ENCODE measurements around the gene TMEM182. TPM values are rescaled to one million over a fixed set of nuclear protein-coding genes. Genes with fewer than 3 reads are reported as not detected.

Gene TMEM182
- total RNA-seq, 1 experiment from 2014 or later, result 5.3 TPM

DNA sequence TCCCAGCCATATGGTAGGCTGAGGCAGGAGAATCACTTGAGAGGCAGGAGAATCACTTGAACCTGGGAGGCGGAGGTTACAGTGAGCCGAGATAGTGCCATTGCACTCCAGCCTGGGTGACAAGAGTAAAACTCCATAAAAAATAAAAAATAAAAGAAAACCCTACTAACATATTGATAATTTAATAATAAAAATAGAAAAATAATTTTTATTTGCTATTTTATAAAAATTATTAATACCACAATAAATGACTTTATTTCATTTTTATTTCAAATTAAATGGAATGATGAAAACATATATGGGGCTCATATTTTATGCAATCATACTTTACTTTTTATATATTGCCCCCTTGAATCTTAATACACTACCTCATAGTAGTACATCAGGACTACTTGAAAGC lies 20.4 kb downstream of the TMEM182 start:
- no peak overlapping the region for H3K4me3 Mint-ChIP-seq (ENCODE audit: unreplicated experiment)
- CTCF ChIA-PET, result interaction anchor here (1.1 to 3.7 kb wide), 4 partner anchors 22 to 28 kb away, joined by 3 to 23 read pairs (median 11); no protein-coding TSS in a partner anchor
- intact Hi-C loops (cut with micrococcal nuclease), result no loop called here
- H3K4me1 Mint-ChIP-seq (ENCODE audit: insufficient read depth, unreplicated experiment), result no peaks in the 10 kb centered on the region
- no peak for DNase-seq (ENCODE audit: unreplicated experiment)
- no peak overlapping the region for H3K27ac Mint-ChIP-seq (ENCODE audit: low read depth, unreplicated experiment)
- H3K9me3 Mint-ChIP-seq (ENCODE audit: unreplicated experiment), result peaks cover 7% of the 10 kb centered on the region
- no TSS peak for BruUV-seq (replicated peaks)
- POLR2A ChIA-PET, result interaction anchor here (0.6 kb wide), 1 partner anchor 351 kb away, joined by 3 read pairs; no protein-coding TSS in a partner anchor
- no peaks in the 10 kb centered on the region for H3K36me3 Mint-ChIP-seq (ENCODE audit: insufficient read depth, unreplicated experiment)
- no peaks in the 10 kb centered on the region for H3K27me3 Mint-ChIP-seq (ENCODE audit: insufficient read depth, unreplicated experiment)
- TF ChIP-seq, protein P1, sequence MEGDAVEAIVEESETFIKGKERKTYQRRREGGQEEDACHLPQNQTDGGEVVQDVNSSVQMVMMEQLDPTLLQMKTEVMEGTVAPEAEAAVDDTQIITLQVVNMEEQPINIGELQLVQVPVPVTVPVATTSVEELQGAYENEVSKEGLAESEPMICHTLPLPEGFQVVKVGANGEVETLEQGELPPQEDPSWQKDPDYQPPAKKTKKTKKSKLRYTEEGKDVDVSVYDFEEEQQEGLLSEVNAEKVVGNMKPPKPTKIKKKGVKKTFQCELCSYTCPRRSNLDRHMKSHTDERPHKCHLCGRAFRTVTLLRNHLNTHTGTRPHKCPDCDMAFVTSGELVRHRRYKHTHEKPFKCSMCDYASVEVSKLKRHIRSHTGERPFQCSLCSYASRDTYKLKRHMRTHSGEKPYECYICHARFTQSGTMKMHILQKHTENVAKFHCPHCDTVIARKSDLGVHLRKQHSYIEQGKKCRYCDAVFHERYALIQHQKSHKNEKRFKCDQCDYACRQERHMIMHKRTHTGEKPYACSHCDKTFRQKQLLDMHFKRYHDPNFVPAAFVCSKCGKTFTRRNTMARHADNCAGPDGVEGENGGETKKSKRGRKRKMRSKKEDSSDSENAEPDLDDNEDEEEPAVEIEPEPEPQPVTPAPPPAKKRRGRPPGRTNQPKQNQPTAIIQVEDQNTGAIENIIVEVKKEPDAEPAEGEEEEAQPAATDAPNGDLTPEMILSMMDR (IDR thresholded peaks at IDR 0.05; ENCODE audit: unreplicated experiment), result no peak

- Mint-ChIP-seq H3K27me3 (ENCODE audit: insufficient read depth, unreplicated experiment) (no peaks in the 10 kb centered on the region), H3K36me3 (ENCODE audit: insufficient read depth, unreplicated experiment) (no peaks in the 10 kb centered on the region), H3K9me3 (ENCODE audit: unreplicated experiment) (peaks cover 7% of the 10 kb centered on the region), H3K27ac (ENCODE audit: low read depth, unreplicated experiment) (no peak overlapping the region), H3K4me3 (ENCODE audit: unreplicated experiment) (no peak overlapping the region), H3K4me1 (ENCODE audit: insufficient read depth, unreplicated experiment) (no peaks in the 10 kb centered on the region)
- DNase-seq (ENCODE audit: unreplicated experiment), result no peak
- TF ChIP-seq, protein P1 (IDR thresholded peaks at IDR 0.05; ENCODE audit: unreplicated experiment), result no peak
- BruUV-seq (replicated peaks), result no TSS peak
- ChIA-PET POLR2A (interaction anchor here (0.6 kb wide), 1 partner anchor 352 kb away, joined by 3 read pairs; no protein-coding TSS in a partner anchor), CTCF (interaction anchor here (0.6 to 3.7 kb wide), 5 partner anchors 21 to 167 kb away, joined by 3 to 23 read pairs (median 4); no protein-coding TSS in a partner anchor)
- intact Hi-C loops (cut with micrococcal nuclease), result no loop called here
Observed at GRCh38 chr2:102782933-102783332, 21.1 kb downstream of the TMEM182 start.

DNA sequence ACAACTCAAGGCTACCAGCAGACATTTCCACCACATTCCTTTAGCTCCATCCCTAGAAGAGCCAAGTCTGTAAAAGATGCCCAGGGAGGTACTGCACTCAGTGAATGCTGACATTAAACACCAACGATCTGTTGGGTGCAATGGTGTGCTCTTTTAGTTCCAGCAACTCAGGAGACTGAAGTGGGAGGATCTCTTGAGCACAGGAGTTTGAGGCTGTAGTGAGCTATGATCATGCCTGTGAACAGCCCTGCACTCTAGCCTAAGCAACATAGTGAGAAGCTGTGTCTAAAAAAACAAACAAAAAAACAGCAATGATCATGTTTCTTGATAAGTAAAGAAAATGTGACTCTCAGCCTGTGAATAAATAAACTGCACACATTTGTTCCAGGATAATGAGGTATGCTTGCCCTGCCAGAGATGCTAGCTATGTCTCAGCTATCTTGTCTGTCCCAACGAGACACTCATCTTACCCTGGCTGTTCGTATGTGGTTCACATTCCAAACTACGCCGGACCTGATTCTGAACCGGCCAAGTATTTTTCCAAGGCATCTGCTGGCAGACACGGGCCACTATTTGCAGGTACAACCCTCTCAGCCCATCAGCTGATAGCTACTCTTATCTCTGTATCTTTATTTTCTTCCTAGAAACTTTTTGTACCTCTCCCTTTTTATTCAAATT lies 21.8 kb downstream of the TMEM182 start:
- TF ChIP-seq, protein P1 (IDR thresholded peaks at IDR 0.05; ENCODE audit: unreplicated experiment), result no peak
- no peaks in the 10 kb centered on the region for H3K27me3 Mint-ChIP-seq (ENCODE audit: insufficient read depth, unreplicated experiment)
- no peak for DNase-seq (ENCODE audit: unreplicated experiment)
- no peaks in the 10 kb centered on the region for H3K4me1 Mint-ChIP-seq (ENCODE audit: insufficient read depth, unreplicated experiment)
- intact Hi-C loops (cut with micrococcal nuclease), result no loop called here
- ChIA-PET POLR2A (no interaction called here), CTCF (interaction anchor here (0.6 to 3.7 kb wide), 3 partner anchors 20 to 30 kb away, joined by 3 to 23 read pairs (median 18); no protein-coding TSS in a partner anchor)
- no peak overlapping the region for H3K27ac Mint-ChIP-seq (ENCODE audit: low read depth, unreplicated experiment)
- H3K36me3 Mint-ChIP-seq (ENCODE audit: insufficient read depth, unreplicated experiment), result no peaks in the 10 kb centered on the region
- no TSS peak for BruUV-seq (replicated peaks)
- H3K9me3 Mint-ChIP-seq (ENCODE audit: unreplicated experiment), result peaks cover 2% of the 10 kb centered on the region
- H3K4me3 Mint-ChIP-seq (ENCODE audit: unreplicated experiment), result no peak overlapping the region

- TF ChIP-seq, protein P1 (IDR thresholded peaks at IDR 0.05; ENCODE audit: unreplicated experiment), result no peak
- Mint-ChIP-seq H3K4me3 (ENCODE audit: unreplicated experiment) (no peak overlapping the region), H3K27me3 (ENCODE audit: insufficient read depth, unreplicated experiment) (no peaks in the 10 kb centered on the region), H3K27ac (ENCODE audit: low read depth, unreplicated experiment) (no peak overlapping the region), H3K9me3 (ENCODE audit: unreplicated experiment) (no peaks in the 10 kb centered on the region), H3K4me1 (ENCODE audit: insufficient read depth, unreplicated experiment) (no peaks in the 10 kb centered on the region), H3K36me3 (ENCODE audit: insufficient read depth, unreplicated experiment) (no peaks in the 10 kb centered on the region)
- no TSS peak for BruUV-seq (replicated peaks)
- ChIA-PET POLR2A (no interaction called here), CTCF (interaction anchor here (3.4 to 3.7 kb wide), 2 partner anchors 20 to 31 kb away, joined by 18 to 23 read pairs; no protein-coding TSS in a partner anchor)
- intact Hi-C loops (cut with micrococcal nuclease), result no loop called here
- no peak for DNase-seq (ENCODE audit: unreplicated experiment)
Observed at GRCh38 chr2:102784940-102785339, 23.1 kb downstream of the TMEM182 start.
